ENCODE measurements around the gene KNDC1.
"Not testable (repeated sequence)": the region's sequence is repeated elsewhere in the genome, so short reads cannot be mapped to it uniquely, and the experiment has no call there.

The KNDC1 gene

GRCh38 chr10:133247681-133248333, 87.8 kb downstream of the KNDC1 start:
- FAIRE-seq = no peak

- no peak for FAIRE-seq
These were observed 88.3 kb downstream of the KNDC1 start for GRCh38 chr10:133248334-133248715.

- no peak for FAIRE-seq
These were observed 89.2 kb downstream of the KNDC1 start for GRCh38 chr10:133249094-133249780.

- no peak for FAIRE-seq
These were observed 90.1 kb downstream of the KNDC1 start for GRCh38 chr10:133249975-133250754.

- no peak for FAIRE-seq
These were observed 91.6 kb downstream of the KNDC1 start for GRCh38 chr10:133251388-133252222.

- FAIRE-seq = no peak
These were observed 92.2 kb downstream of the KNDC1 start for GRCh38 chr10:133252223-133252552.

GRCh38 chr10:133253361-133253955, 93.4 kb downstream of the KNDC1 start:
- no peak for FAIRE-seq

- no peak for FAIRE-seq
These were observed 94.6 kb downstream of the KNDC1 start for GRCh38 chr10:133254421-133255120.

- FAIRE-seq = no peak
These were observed 95.3 kb downstream of the KNDC1 start for GRCh38 chr10:133255323-133255722.

GRCh38 chr10:133257489-133258065, 97.6 kb downstream of the KNDC1 start:
- FAIRE-seq = no peak

- FAIRE-seq = no peak
These were observed 98.2 kb downstream of the KNDC1 start for GRCh38 chr10:133258066-133258817.

- FAIRE-seq = no peak
These were observed 99.0 kb downstream of the KNDC1 start for GRCh38 chr10:133258818-133259601.

- no peak for FAIRE-seq
These were observed 99.6 kb downstream of the KNDC1 start for GRCh38 chr10:133259602-133259989.

- no peak for FAIRE-seq
These were observed 101.1 kb downstream of the KNDC1 start for GRCh38 chr10:133260895-133261725.

- no peak for FAIRE-seq
These were observed 101.8 kb downstream of the KNDC1 start for GRCh38 chr10:133261726-133262325.

GRCh38 chr10:133262696-133263095, 102.7 kb downstream of the KNDC1 start:
- FAIRE-seq = no peak

GRCh38 chr10:133263674-133264073, 103.7 kb downstream of the KNDC1 start:
- FAIRE-seq = no peak

- no peak for FAIRE-seq
These were observed 104.4 kb downstream of the KNDC1 start for GRCh38 chr10:133264461-133264860.

GRCh38 chr10:133265052-133265451, 105.0 kb downstream of the KNDC1 start:
- not testable (repeated sequence) for FAIRE-seq
